Bone marrow (tissue), 2 donors: Measurements from ENCODE around the gene GABRR1.

ENCODE experiments used
- DNase-seq, 2 donors: peaks; one replicate each; lab custom pipeline; 2025; lab: John Stamatoyannopoulos, UW

The GABRR1 gene

DNA sequence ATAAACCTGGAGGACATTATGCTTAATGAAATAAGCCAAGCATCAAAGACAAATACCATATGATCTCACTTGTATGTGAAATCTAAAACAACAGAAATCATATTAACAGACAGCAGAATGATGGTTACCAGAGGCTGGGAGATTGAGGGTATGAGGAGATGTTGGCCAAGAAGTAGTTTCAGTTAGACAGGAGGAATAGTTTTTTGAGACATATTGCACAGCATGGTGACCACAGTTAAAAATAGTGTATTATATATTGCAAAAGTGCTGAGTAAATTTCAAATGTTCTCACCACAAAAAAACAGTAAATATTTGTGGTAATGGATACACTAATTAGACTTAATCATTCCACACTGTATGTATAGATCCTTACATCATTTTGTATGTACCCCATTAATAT is 1.8 kb downstream of the GABRR1 start:
- DNase-seq: no peak

DNA sequence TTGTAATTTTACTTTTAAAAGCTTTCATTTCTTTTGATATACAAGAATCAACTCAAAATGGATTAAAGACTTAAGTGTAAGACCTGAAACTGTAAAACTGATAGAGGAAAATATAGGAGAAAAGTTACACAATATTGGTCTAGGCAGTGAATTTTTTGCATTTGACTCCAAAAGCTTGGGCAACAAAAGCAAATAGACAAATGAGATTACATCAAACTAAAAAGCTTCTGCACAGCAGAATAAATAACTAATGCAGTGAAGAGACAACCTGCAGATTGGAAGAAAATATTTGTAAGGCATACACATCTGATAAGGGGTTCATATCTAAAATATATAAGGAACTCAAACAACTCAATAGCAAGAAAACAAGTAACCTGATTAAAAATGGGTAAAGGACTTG is 3.0 kb downstream of the GABRR1 start:
- DNase-seq: no peak

DNA sequence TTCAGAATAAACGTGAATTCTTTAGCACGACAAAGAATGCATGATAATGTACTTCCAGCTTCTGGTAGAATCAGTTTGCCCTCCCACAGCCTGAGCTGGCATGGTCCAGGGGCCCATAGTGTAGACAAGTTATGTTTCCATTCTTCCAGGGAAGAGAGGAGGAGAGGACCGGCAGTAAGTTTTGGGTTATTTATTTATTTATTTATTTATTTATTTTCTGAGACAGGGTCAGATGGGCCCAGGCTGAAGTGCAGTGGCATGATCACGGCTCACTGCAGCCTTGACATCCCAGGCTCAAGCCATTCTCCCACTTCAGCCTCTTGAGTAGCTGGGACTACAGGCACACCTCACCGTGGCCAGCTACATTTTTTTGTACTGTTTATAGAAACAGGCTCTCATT is 4.7 kb downstream of the GABRR1 start:
- DNase-seq: no peak

DNA sequence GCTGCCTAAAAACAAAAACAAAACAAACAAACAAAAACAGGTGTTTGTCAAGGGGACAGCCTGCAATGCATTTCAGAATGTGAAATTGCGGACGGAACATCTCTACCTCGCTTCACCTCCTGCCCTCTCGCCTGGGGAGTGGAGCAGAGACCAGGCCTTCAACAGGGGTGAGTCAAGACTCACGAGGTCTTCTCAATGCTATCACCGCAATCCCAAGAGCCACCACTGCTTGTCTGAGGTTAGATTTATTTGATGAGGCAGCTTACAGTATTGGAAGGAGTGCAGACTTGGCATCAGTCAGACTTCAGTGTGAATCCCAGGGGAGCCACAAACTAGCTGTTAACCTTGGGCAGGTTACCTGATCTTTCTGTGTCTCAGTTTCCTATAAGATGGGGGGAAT is 7.7 kb downstream of the GABRR1 start:
- no peak for DNase-seq

DNA sequence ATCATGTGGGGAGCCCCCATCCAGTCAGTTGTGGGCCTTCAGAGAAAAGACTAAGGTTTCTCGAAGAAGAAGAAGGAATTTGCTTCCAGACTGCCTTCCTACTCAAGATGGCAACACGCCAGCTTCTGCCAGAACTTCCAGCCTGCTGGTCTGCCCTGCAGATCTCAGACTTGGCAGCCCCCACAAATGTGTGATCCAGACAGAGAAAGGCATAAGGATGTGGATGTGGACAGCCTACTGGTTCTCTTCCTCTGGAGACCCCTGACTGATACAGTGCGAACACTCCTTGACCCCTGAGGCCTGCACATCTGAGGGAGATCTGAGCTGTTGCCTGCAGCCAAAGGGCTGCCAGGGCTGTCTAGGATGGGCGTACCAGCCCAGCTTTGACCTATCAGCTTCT is 8.6 kb downstream of the GABRR1 start:
- no peak for DNase-seq

DNA sequence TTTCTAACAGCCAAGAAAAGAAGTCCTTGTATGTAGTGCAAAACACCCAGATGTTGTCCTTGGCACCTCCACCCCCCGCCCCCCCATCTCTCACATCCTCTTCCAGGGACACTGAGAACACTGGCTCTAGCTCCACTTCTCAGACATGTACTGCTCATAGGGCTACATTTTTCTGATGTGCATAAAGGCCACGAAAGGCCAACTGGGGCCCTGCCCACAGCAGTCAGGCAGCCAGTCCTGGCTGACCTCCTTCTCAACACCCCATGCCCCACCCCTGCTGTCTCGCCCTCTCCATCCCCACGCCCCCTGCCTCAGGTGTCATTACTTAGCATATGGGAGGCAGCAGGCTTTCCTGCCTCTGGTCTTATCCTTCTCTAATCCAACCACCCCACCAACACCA is 11.3 kb downstream of the GABRR1 start:
- DNase-seq: no peak

DNA sequence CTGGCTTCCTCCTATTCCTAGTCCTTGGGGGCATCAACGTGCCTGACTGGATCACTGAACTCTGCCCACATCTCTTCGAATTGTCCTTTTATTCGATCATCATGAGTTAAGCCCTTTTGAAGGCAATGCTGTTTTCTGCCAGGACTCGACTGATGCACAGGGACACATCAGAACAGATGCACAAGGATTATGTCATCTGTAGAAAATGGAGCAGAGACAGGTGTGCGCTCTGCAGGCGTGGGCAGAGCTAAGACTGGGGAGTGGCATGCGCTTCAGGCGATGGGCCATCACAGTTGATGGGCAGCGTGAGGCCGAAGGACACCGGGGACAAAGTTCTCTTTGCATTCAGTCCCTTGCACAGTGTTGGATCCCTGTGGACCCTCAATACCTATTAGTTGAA is 13.1 kb downstream of the GABRR1 start:
- DNase-seq: no peak

DNA sequence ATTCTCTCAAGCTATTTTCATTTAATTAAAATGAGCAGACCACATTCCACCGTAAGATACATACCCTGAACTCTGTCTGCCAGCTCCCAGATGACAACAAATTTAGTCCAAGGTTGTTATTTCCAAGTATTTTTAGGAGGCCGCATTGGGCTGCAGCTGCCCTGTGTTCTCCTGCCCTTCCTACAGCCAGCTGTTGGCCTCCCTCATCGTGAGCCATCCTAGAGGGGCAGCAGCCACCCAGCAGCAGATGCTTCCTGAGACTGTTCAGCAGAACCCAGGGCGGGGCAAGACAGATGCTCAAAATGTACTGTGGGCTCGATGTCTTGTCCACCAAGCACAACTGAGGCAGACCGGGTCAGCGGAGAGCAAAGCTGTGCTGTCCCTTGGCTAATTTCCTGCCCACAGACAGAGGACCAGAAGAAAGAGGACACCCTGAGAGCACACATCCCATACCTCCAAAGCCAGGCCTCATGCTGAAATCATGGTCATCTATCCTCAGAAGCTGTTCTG is 16.4 kb downstream of the GABRR1 start:
- DNase-seq: no peak

DNA sequence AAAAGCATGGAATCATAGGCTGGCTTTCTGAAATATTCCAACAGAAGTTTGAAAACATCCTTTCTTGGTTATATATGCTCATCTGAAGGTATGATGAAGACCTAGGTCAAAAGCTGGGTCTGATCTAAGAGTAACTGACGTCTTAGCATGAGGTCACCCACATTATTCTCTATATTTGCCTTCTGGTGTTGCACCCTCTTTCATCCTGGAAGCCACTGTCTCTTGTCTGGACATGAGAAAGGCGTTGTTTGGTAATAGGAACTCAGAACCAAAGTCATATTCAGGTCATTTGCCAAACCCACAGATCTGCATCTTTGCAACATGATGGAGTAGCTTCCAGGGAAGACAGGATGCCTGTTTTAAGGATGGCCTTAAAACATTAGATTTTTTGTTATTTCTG is 17.6 kb downstream of the GABRR1 start:
- no peak for DNase-seq

DNA sequence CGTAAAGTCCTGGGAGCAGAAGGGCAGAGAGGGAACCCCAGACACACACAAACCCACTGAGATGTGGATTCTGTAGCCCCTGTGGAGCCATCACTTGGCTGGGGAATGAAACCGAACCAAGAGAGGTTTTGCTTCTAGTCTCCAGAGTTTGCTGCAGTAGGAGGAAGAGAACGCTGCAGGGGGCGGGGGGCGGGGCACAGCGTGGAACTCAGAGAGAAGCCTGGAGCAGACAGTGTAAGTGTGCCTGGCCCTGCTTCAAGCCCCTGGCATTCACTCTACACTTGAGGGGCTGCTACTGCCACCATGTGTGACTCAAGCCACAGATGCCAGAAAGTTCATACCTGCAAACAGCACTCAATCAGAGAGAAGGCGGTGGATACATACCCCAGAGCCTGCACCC is 18.9 kb downstream of the GABRR1 start:
- no peak for DNase-seq

DNA sequence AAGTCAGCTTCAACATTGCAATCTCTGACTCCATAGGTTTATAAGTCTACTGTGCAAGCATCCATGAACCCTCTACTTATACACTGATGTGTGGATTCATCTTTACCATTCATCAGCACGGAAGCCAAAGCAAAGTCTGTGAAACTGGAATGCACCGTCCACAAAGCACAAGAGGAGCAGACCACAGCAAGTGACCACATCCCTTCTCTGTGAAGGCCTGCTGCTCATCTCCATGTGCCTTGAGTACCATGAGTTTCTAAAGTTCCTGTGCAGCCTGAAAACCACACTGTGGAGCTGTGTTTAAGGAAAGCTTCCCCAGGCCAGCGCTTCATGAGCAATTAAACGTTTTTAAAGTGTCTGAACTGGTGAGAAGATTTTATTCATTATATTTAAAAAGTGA is 20.0 kb downstream of the GABRR1 start:
- DNase-seq: no peak

DNA sequence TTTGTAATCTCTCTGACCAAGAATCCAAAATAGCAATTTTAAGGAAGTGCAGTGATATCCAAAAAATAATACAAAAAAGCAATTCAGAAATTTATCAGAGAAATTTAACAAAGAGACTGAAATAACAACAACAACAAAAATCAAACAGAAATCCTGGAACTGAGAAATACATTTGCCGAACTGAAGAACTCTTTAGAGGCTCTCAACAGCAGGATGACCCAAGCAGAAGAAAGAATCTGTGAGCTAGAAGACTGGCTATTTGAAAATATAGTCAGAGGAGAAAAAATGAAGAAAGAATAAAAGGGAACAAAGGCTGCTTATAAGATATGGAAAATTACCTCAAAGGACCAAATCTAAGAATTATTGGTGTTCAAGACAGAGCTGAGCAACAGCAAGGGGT is 22.6 kb downstream of the GABRR1 start:
- DNase-seq: no peak

DNA sequence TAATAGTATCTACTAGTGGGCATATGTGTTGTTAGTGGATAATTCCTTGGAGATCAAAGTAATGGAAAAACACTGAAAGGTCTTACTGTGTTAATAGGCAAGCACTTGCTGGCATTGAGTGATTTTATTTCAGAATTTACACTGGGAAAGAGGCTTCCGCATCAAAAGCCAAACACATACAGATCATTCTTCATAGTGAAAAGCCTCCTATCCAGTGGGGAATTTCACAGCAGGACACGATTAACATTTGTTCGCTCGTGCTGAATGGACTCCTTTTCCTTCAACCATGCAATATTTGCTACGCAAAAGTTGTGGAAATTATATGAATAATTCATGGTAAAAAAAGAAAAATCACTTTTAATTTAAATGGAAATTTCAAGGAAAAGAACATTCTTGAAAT is 26.4 kb downstream of the GABRR1 start:
- DNase-seq: no peak

DNA sequence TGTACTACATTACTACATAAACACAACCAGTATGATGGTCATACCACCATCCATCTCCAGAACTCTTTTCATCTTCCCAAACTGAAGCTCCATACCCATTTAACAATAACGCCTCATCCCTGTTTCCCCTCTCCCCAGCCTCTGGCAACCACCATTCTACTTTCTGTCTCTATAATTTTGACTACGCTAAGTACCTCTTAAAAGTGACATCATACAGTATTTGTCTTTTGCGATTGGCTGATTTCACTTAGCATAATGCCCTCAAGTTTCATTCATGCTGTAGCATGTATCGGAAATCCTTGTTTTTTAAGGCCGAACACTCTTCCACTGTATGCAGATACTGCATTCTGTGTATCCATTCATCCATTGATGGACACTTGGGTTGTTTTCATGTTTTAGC is 29.7 kb downstream of the GABRR1 start:
- no peak for DNase-seq

DNA sequence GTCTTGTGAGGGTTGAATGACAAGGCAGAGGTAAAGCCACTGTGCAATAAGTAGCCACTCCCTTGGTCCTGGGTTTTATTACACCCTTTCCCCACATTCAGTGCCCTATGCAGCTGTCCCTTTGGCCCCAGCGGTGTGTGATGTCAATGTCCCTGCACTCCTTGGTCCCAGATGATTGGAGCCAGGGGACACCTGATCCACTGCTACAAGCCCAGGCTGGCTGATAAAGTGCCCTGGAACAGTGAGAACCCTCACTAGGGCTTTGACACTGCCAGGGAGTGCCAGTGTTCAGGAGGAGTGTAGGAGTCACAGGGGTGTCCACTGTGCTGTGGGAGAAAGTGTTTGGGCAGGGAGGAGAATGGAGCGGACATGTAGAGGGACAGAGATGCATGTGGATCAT is 30.4 kb downstream of the GABRR1 start:
- DNase-seq: no peak

DNA sequence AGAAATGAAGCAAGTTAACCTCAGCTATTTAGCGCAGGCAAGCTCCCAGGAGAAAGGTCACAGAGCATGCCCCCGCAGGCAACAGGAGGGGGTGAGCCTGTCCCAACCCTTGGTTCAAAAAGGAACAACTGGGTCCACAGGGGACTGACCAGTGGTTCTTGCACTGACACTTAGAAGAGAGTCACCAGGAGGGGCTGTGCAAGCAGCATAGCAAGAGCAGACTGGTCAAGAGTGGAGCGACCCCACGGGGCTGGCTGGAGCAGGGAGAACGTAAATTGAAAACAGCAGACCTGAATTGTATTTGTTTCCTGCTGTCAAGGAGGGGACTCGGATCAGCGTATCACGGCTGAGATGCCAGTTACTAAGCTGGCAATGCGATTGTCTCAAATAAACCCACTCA is 32.8 kb downstream of the GABRR1 start:
- DNase-seq: no peak

DNA sequence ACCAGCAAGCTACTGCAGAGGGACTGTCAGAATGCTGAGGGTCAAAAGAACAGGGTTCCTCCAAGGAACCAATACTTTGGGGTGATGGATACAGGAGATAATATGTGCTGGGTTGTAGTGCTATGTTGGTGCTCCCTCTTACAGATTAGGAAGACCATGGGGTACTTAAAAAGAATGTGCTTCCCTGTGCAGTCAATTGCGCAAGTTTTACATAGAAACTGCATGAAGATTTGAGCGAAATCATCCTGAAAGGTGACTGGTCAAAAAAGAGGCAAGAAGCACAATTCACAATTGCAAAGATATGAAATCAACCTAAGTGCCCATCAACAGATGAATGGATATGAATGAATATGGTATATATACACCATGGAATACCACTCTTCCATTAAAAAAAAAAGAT is 33.9 kb downstream of the GABRR1 start:
- DNase-seq: no peak

DNA sequence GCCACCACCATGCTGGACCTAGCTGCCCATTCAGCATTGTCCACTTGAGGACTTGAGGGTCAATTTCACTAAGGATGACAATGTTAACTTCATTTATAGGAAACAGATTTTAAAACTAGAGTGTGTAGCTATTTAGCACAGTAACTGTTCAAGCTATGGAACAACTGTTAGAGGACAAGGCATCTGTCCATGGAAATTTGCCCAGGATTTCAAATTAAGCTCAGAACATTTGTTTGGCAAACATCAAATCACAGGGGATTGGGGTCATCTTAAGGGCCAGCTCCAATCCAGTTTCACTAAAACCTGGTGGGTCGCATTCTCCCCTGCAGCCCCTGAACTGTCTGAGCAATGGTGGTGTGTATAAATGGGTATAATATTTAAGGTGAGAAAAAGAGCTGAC is 36.2 kb downstream of the GABRR1 start:
- no peak for DNase-seq

DNA sequence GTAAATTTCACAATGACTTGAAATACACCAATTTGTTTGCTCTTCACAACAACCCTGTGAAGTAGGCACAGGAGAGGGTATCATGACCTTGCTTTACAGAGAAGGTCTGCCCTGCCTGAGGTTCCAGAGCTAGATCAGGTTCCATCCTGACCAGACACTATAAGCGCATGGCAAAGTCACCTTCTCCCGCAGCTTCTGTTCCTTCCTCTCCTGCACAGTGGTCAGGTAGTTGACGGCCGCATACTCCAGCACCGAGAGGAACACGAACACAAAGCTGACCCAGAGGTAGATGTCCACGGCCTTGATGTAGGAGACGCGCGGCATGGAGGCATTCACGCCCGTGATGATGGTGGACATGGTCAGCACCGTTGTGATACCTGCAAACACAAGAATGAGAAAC is 37.0 kb downstream of the GABRR1 start:
- DNase-seq: no peak

DNA sequence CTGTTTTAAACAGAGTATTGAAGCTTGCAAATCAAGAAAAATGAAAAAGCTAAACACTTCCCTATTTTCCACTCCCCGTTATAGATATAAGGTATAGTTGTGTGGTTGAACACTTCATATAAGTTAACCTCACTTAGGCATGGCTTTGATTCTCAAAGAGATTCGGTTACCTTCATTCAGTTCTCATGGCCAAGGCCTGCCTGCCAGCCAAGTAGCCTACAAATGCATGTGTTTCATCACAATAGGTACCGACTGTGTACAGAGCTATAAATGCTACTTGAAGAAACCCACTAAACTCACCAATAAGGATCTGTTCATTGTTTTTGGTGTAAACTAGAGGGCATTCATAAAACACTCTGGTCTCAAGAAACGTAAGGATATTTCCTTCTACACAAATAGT is 43.5 kb downstream of the GABRR1 start:
- DNase-seq: no peak

DNA sequence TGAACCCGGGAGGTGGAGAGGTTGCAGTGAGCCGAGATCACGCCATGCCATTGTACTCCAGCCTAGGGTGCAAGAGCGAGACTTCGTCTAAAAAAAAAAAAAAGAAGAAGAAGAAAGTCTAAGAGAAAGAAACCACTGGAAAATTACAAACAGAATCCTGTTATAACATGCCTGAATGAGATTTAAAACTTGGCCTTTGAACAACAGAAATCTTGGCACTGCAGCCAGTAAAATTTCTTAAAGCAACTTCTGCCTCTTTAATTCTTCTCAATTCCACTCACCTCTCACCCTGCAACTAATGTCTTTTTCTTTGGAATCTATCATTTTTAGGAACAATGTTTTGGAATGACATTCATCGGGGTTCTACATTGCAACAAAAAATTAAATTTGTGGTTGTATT is 45.0 kb downstream of the GABRR1 start:
- DNase-seq: no peak

DNA sequence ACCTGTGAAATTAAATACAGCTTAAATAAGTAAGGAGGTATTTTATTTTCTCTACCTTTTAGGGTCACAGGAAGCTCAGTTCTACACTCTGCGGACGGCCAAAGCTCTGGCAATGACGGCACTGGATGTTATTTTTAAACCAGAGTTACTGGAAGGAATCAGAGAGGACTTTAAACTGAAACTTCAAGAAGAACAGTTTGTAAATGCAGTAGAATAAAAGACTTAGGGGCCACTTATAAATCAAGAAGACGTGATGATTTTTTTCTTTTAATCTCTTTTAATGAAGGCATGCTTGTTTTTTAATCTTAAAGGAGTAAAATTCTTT is 55.1 kb downstream of the GABRR1 start:
- no peak for DNase-seq

DNA sequence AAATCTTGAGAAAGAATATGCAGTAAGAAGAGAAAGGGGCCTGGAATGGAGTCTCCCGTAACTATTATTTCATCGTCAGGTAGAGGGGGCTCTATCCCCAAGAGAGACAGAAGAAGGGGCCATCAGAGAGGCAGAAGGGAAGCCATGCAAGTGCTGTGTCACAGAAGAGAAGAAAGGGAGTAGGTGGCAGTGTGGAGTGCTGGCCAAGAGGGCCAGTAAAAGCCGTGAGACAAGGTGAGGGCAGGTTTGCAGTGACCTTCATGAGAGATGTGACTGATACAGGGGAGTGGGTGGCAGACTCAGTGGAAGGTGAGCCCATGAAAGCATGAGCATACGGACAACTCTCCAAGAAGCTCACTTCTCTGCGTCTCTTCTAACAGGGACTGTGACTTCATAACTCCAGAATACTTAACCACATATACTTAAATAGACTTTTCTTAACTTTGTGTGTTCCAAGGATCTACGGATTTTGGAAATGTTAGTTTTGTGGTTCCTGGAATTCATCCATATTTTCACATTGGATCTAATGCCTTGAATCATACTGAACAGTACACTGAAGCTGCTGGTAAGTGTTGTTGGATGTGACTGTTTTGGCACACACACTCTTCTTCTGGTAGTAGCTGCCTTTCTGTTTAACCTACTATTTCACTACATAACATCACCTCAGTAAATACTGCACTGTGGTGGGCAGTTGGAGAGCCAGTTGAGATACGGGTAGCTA is 55.7 kb downstream of the GABRR1 start:
- peak in 1 of 2 donors; percentile 28 for DNase-seq

DNA sequence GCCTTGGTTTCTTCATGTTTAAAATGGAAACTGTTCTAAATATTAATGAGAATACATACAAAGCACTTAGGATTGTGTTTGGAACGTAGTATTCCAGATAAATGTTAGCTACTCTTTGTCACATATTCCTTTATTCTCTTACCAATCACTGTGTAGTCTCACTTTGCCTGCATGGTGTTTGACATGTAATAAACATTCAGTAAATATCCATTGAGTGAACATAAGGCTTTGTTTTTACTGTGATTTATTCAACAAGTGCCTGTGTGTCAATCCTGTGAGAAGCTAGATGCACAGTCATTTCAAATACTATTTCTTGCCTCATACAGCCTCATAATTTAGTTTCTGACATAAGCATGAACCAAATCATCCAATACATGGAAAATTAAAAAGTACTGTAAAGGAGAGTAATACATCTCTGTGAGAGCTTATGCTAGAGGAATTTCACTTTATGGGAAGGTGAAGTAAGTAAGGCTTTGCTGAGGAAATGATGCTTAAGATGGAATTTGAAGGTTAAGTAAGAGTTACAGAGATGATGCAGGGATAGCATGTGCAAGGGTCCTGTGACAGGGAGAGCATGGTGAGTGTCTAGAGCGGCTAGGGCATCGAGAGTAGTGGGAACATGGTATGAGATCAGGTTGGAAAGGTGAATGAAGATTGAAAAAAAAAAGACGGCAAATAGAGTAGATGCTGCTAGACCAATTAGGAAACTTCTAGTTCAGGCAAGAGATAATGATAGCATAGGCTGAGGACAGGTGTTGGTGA is 56.6 kb downstream of the GABRR1 start:
- no peak for DNase-seq
